Measurements from ENCODE around the gene BRI3BP. TPM values are rescaled to one million over a fixed set of nuclear protein-coding genes. Genes with fewer than 3 reads are reported as not detected.

BRI3BP gene
- total RNA-seq, 1 donor from 2014 or later = 3.6 TPM

DNA sequence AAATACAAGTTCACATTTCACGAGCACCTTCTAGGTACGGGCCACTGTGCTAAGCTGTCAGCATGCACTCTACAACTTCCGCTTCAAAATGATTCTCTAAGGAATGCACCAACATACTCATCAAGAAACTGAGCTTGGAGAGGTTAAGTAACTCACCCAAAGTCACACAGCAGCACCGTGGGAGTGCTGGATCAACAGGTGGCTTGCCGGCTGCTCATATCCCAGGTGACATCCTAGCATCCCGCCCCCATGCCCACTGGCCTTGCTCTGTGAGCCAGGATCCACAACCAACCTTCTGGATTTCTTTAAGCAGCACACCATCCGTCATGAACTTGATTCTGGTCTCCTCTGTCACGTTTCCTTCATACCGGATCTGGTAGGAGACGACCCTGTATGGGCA lies 21.2 kb upstream of the BRI3BP start:
- H3K4me3 ChIP-seq (ENCODE audit: insufficient read depth, low read depth, low read length) = no peak overlapping the region
- no peaks in the 10 kb centered on the region for H3K9me3 ChIP-seq (ENCODE audit: insufficient read depth, low read depth, low read length)
- H3K4me3 Mint-ChIP-seq (ENCODE audit: unreplicated experiment) = no peak overlapping the region
- TF ChIP-seq, protein P1, sequence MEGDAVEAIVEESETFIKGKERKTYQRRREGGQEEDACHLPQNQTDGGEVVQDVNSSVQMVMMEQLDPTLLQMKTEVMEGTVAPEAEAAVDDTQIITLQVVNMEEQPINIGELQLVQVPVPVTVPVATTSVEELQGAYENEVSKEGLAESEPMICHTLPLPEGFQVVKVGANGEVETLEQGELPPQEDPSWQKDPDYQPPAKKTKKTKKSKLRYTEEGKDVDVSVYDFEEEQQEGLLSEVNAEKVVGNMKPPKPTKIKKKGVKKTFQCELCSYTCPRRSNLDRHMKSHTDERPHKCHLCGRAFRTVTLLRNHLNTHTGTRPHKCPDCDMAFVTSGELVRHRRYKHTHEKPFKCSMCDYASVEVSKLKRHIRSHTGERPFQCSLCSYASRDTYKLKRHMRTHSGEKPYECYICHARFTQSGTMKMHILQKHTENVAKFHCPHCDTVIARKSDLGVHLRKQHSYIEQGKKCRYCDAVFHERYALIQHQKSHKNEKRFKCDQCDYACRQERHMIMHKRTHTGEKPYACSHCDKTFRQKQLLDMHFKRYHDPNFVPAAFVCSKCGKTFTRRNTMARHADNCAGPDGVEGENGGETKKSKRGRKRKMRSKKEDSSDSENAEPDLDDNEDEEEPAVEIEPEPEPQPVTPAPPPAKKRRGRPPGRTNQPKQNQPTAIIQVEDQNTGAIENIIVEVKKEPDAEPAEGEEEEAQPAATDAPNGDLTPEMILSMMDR (IDR thresholded peaks at IDR 0.05; ENCODE audit: insufficient read depth, low read depth, low read length) = no peak
- TF ChIP-seq EZH2 (IDR thresholded peaks at IDR 0.05; ENCODE audit: insufficient read depth, low read length) = no peak
- H3K27ac Mint-ChIP-seq (ENCODE audit: unreplicated experiment) = no peak overlapping the region
- H3K9ac ChIP-seq (ENCODE audit: low read length) = no peak overlapping the region
- H3K4me2 ChIP-seq (ENCODE audit: low read length) = no peak overlapping the region
- peaks cover 7% of the 10 kb centered on the region for H3K36me3 ChIP-seq (ENCODE audit: insufficient read depth, low read length)
- H3K4me1 Mint-ChIP-seq (ENCODE audit: low read depth, unreplicated experiment) = no peaks in the 10 kb centered on the region
- DNase-seq (ENCODE audit: low read depth) = no peak
- H3K9me3 Mint-ChIP-seq (ENCODE audit: unreplicated experiment) = no peaks in the 10 kb centered on the region
- no peaks in the 10 kb centered on the region for H3K79me2 ChIP-seq (ENCODE audit: insufficient read depth, low read length)
- H3K4me1 ChIP-seq (ENCODE audit: insufficient read depth, low read length) = no peaks in the 10 kb centered on the region
- H2AFZ ChIP-seq (ENCODE audit: low read depth, low read length) = no peak overlapping the region
- peaks cover 25% of the 10 kb centered on the region for H3K36me3 Mint-ChIP-seq (ENCODE audit: low read depth, unreplicated experiment)
- H3K27me3 Mint-ChIP-seq (ENCODE audit: low read depth, unreplicated experiment) = no peaks in the 10 kb centered on the region
- peaks cover 7% of the 10 kb centered on the region for H4K20me1 ChIP-seq (ENCODE audit: insufficient read depth, low read length)
- H3K27ac ChIP-seq (ENCODE audit: low read depth, low read length) = no peak overlapping the region
- FAIRE-seq = no peak
- no peaks in the 10 kb centered on the region for H3K27me3 ChIP-seq (ENCODE audit: insufficient read depth, low read length)

DNA sequence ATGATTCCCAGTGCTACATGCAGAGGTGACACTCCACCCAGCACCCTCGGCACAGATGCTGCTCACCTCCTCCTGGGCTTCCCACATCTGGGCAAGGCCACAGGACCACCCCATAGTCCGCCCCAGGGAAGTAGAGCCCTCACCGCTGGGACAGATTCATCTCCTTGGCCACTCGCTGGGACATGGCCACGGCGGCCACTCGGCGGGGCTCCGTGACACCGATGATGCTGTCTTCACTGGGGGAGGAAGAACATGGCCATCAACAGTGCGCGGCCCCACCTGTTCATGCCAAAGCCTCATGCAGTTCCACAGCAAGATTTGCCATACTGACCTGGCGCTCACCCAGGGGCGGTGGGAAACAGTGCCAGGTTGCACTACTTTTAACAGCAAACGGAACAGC lies 18.2 kb upstream of the BRI3BP start:
- peaks cover 25% of the 10 kb centered on the region for H3K36me3 Mint-ChIP-seq (ENCODE audit: low read depth, unreplicated experiment)
- Histone ChIP-seq H3K9ac (ENCODE audit: low read length) (no peak overlapping the region), H3K27ac (ENCODE audit: low read depth, low read length) (no peak overlapping the region), H2AFZ (ENCODE audit: low read depth, low read length) (no peak overlapping the region), H3K4me2 (ENCODE audit: low read length) (no peak overlapping the region), H3K4me1 (ENCODE audit: insufficient read depth, low read length) (peaks cover 2% of the 10 kb centered on the region), H4K20me1 (ENCODE audit: insufficient read depth, low read length) (peaks cover 15% of the 10 kb centered on the region), H3K9me3 (ENCODE audit: insufficient read depth, low read depth, low read length) (no peaks in the 10 kb centered on the region), H3K4me3 (ENCODE audit: insufficient read depth, low read depth, low read length) (no peak overlapping the region), H3K79me2 (ENCODE audit: insufficient read depth, low read length) (no peaks in the 10 kb centered on the region), H3K36me3 (ENCODE audit: insufficient read depth, low read length) (peaks cover 21% of the 10 kb centered on the region), H3K27me3 (ENCODE audit: insufficient read depth, low read length) (no peaks in the 10 kb centered on the region)
- H3K9me3 Mint-ChIP-seq (ENCODE audit: unreplicated experiment) = no peaks in the 10 kb centered on the region
- H3K4me1 Mint-ChIP-seq (ENCODE audit: low read depth, unreplicated experiment) = no peaks in the 10 kb centered on the region
- no peaks in the 10 kb centered on the region for H3K27me3 Mint-ChIP-seq (ENCODE audit: low read depth, unreplicated experiment)
- DNase-seq (ENCODE audit: low read depth) (no peak), FAIRE-seq (no peak)
- no peak for TF ChIP-seq EZH2 (IDR thresholded peaks at IDR 0.05; ENCODE audit: insufficient read depth, low read length)
- TF ChIP-seq, protein P1 (IDR thresholded peaks at IDR 0.05; ENCODE audit: insufficient read depth, low read depth, low read length) = no peak
- H3K27ac Mint-ChIP-seq (ENCODE audit: unreplicated experiment) = no peak overlapping the region
- H3K4me3 Mint-ChIP-seq (ENCODE audit: unreplicated experiment) = no peak overlapping the region

DNA sequence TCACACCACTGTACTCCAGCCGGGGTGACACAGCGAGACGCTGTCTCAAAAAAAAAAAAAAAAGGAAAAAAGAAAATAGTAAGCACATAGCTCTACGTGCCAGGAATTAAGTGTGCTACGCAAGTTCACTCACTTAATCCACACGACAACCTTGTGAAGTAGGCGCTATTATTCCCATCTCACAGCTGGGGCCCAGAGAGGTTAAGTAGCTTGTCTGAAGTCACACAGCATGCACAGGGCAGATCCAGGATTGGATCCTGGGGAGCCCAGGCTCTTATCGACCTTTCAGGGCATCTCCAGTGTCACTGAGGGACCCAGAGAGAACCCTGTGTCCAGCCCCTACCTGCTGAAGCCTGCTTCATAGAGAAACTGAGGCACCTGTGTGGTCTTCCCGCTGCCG lies 16.4 kb upstream of the BRI3BP start:
- no peaks in the 10 kb centered on the region for H3K9me3 ChIP-seq (ENCODE audit: insufficient read depth, low read depth, low read length)
- Mint-ChIP-seq H3K4me1 (ENCODE audit: low read depth, unreplicated experiment) (no peaks in the 10 kb centered on the region), H3K27ac (ENCODE audit: unreplicated experiment) (no peak overlapping the region), H3K27me3 (ENCODE audit: low read depth, unreplicated experiment) (no peaks in the 10 kb centered on the region), H3K36me3 (ENCODE audit: low read depth, unreplicated experiment) (peaks cover 28% of the 10 kb centered on the region), H3K4me3 (ENCODE audit: unreplicated experiment) (no peak overlapping the region), H3K9me3 (ENCODE audit: unreplicated experiment) (no peaks in the 10 kb centered on the region)
- FAIRE-seq (no peak), DNase-seq (ENCODE audit: low read depth) (no peak)
- H3K79me2 ChIP-seq (ENCODE audit: insufficient read depth, low read length) = no peaks in the 10 kb centered on the region
- no peak overlapping the region for H2AFZ ChIP-seq (ENCODE audit: low read depth, low read length)
- H3K4me2 ChIP-seq (ENCODE audit: low read length) = no peak overlapping the region
- peaks cover 27% of the 10 kb centered on the region for H3K36me3 ChIP-seq (ENCODE audit: insufficient read depth, low read length)
- H3K9ac ChIP-seq (ENCODE audit: low read length) = no peak overlapping the region
- H3K27me3 ChIP-seq (ENCODE audit: insufficient read depth, low read length) = no peaks in the 10 kb centered on the region
- H3K4me1 ChIP-seq (ENCODE audit: insufficient read depth, low read length) = peaks cover 2% of the 10 kb centered on the region
- no peak overlapping the region for H3K27ac ChIP-seq (ENCODE audit: low read depth, low read length)
- no peak overlapping the region for H3K4me3 ChIP-seq (ENCODE audit: insufficient read depth, low read depth, low read length)
- peaks cover 15% of the 10 kb centered on the region for H4K20me1 ChIP-seq (ENCODE audit: insufficient read depth, low read length)
- no peak for TF ChIP-seq EZH2 (IDR thresholded peaks at IDR 0.05; ENCODE audit: insufficient read depth, low read length)
- TF ChIP-seq, protein P1 (IDR thresholded peaks at IDR 0.05; ENCODE audit: insufficient read depth, low read depth, low read length) = no peak
